WTC11 (cell line): Measurements from ENCODE around the gene USP7. TPM values are rescaled to one million over a fixed set of nuclear protein-coding genes. Genes with fewer than 3 reads are reported as not detected.

Experiments
- ATAC-seq: fragments of 200-7000 bp; cut with Tn5 transposase; 2 replicates; pipeline ENCODE4 v1.10.0; 2021; ENCODE audit warnings: mild to moderate bottlenecking, moderate library complexity
- CTCF ChIA-PET: fragments of 300-600 bp; sonication (Branson Sonifier 250); formaldehyde crosslinking; loops from one replicate; lab custom pipeline; 2021; ENCODE audit warnings: antibody characterized with exemption; lab: Charles Lee
- POLR2A ChIA-PET: fragments of 350-600 bp; sonication (Branson Sonifier 250); formaldehyde crosslinking; loops from one replicate; lab custom pipeline; 2021; ENCODE audit warnings: antibody characterized with exemption; lab: Charles Lee
- DNase-seq: peaks from one replicate; pipeline ENCODE4 v3.0.0; 2021; ENCODE audit warnings: low spot score
- H3K27ac Mint-ChIP-seq: 2 replicates; pipeline ENCODE4 v1.8.0; 2021; ENCODE audit warnings: mixed read lengths
- H3K27me3 Mint-ChIP-seq: 2 replicates; pipeline ENCODE4 v1.8.0; 2021; ENCODE audit warnings: low read depth, mild to moderate bottlenecking, moderate library complexity, mixed read lengths
- H3K36me3 Mint-ChIP-seq: 2 replicates; pipeline ENCODE4 v1.8.0; 2021; ENCODE audit warnings: mixed read lengths
- H3K4me1 Mint-ChIP-seq: 2 replicates; pipeline ENCODE4 v1.8.0; 2022; ENCODE audit warnings: mixed read lengths
- H3K4me3 Mint-ChIP-seq: 2 replicates; pipeline ENCODE4 v1.8.0; 2021; ENCODE audit warnings: mild to moderate bottlenecking, moderate library complexity, mixed read lengths
- H3K9me3 Mint-ChIP-seq: 2 replicates; pipeline ENCODE4 v1.8.0; 2021; ENCODE audit warnings: mixed read lengths
- ATF1 ChIP-seq: sonication (generic); formaldehyde crosslinking; IDR thresholded peaks from 2 replicates; pipeline ENCODE4 v1.8.1; 2023; ENCODE audit warnings: mild to moderate bottlenecking, moderate library complexity, missing genetic modification reagents
- CTCF ChIP-seq: fragments of 200-600 bp; IDR thresholded peaks from 2 replicates; pipeline ENCODE4 v1.8.0; 2022; ENCODE audit warnings: antibody characterized with exemption
- GABPB1 ChIP-seq: sonication (generic); formaldehyde crosslinking; IDR thresholded peaks from 2 replicates; pipeline ENCODE4 v1.8.1; 2023; ENCODE audit warnings: mild to moderate bottlenecking, missing genetic modification reagents
- MYBL2 ChIP-seq: sonication (generic); formaldehyde crosslinking; IDR thresholded peaks from 2 replicates; pipeline ENCODE4 v1.8.1; 2023; ENCODE audit warnings: mild to moderate bottlenecking, moderate library complexity, missing genetic modification reagents
- NFATC4 ChIP-seq: fragments of 250-450 bp; sonication (Bioruptor Pico); IDR thresholded peaks from 2 replicates; pipeline ENCODE4 v1.9.0; 2021; ENCODE audit warnings: mild to moderate bottlenecking
- NFE2L1 ChIP-seq: sonication (generic); formaldehyde crosslinking; IDR thresholded peaks from 2 replicates; pipeline ENCODE4 v1.8.1; 2023; ENCODE audit warnings: missing genetic modification reagents
- NR1H2 ChIP-seq: sonication (generic); formaldehyde crosslinking; IDR thresholded peaks from 2 replicates; pipeline ENCODE4 v1.9.0; 2021; ENCODE audit warnings: mild to moderate bottlenecking, moderate library complexity, missing genetic modification reagents
- NR3C1 ChIP-seq: sonication (generic); formaldehyde crosslinking; conservative IDR thresholded peaks from 2 replicates; pipeline ENCODE4 v1.8.1; 2023; ENCODE audit warnings: low read depth, mild to moderate bottlenecking, missing genetic modification reagents
- OVOL2 ChIP-seq: fragments of 250-450 bp; sonication (Bioruptor Pico); IDR thresholded peaks from 2 replicates; pipeline ENCODE4 v1.9.0; 2021; ENCODE audit warnings: mild to moderate bottlenecking, borderline replicate concordance
- PRRX2 ChIP-seq: fragments of 250-450 bp; sonication (Bioruptor Pico); IDR thresholded peaks from 2 replicates; pipeline ENCODE4 v1.8.0; 2021; ENCODE audit warnings: mild to moderate bottlenecking
- RORB ChIP-seq: fragments of 250-450 bp; sonication (Bioruptor Pico); IDR thresholded peaks from 2 replicates; pipeline ENCODE4 v1.9.0; 2021; ENCODE audit warnings: mild to moderate bottlenecking
- SP1 ChIP-seq: sonication (generic); formaldehyde crosslinking; conservative IDR thresholded peaks from 2 replicates; pipeline ENCODE4 v1.8.1; 2022; ENCODE audit warnings: missing genetic modification reagents
- STAT6 ChIP-seq: sonication (generic); formaldehyde crosslinking; conservative IDR thresholded peaks from 2 replicates; pipeline ENCODE4 v1.8.1; 2023; ENCODE audit warnings: mild to moderate bottlenecking, low read depth, missing genetic modification reagents, moderate library complexity
- TEAD4 ChIP-seq: sonication (generic); formaldehyde crosslinking; IDR thresholded peaks from 2 replicates; pipeline ENCODE4 v1.8.0; 2022; ENCODE audit warnings: mild to moderate bottlenecking, missing genetic modification reagents
- ZMAT4 ChIP-seq: fragments of 250-450 bp; sonication (Bioruptor Pico); IDR thresholded peaks from 2 replicates; pipeline ENCODE4 v1.9.0; 2021; ENCODE audit warnings: mild to moderate bottlenecking
- ZNF219 ChIP-seq: sonication (generic); formaldehyde crosslinking; IDR thresholded peaks from 2 replicates; pipeline ENCODE4 v1.8.0; 2023; ENCODE audit warnings: missing genetic modification reagents, mild to moderate bottlenecking, borderline replicate concordance
- ZNF232 ChIP-seq: sonication (generic); formaldehyde crosslinking; IDR thresholded peaks from 2 replicates; pipeline ENCODE4 v1.8.0; 2022; ENCODE audit warnings: mild to moderate bottlenecking, missing genetic modification reagents
- ZNF317 ChIP-seq: sonication (generic); formaldehyde crosslinking; IDR thresholded peaks from 2 replicates; pipeline ENCODE4 v1.8.1; 2023; ENCODE audit warnings: low read depth, mild to moderate bottlenecking, moderate library complexity, missing genetic modification reagents, borderline replicate concordance
- ZNF512 ChIP-seq: sonication (generic); formaldehyde crosslinking; IDR thresholded peaks from 2 replicates; pipeline ENCODE4 v1.8.1; 2022; ENCODE audit warnings: missing genetic modification reagents, borderline replicate concordance
- ZNF671 ChIP-seq: fragments of 250-450 bp; sonication (Bioruptor Pico); IDR thresholded peaks from 2 replicates; pipeline ENCODE4 v1.8.0; 2021; ENCODE audit warnings: mild to moderate bottlenecking
- total RNA-seq: library from RNA; stranded (reverse); gene quantifications from 3 replicates; pipeline ENCODE4 v1.2.3, GENCODE V29; 2021
- TF ChIP-seq, protein P1 (sequence below): sonication (generic); formaldehyde crosslinking; IDR thresholded peaks from 2 replicates; pipeline ENCODE4 v1.8.0; 2023; ENCODE audit warnings: missing genetic modification reagents, mild to moderate bottlenecking, borderline replicate concordance
- TF ChIP-seq, protein P2 (sequence below): fragments of 250-450 bp; sonication (Bioruptor Pico); IDR thresholded peaks from 2 replicates; pipeline ENCODE4 v2.1.2; 2022; ENCODE audit warnings: mild to moderate bottlenecking, moderate library complexity

USP7 gene
- total RNA-seq, 1 experiment from 2014 or later = 211 TPM

DNA sequence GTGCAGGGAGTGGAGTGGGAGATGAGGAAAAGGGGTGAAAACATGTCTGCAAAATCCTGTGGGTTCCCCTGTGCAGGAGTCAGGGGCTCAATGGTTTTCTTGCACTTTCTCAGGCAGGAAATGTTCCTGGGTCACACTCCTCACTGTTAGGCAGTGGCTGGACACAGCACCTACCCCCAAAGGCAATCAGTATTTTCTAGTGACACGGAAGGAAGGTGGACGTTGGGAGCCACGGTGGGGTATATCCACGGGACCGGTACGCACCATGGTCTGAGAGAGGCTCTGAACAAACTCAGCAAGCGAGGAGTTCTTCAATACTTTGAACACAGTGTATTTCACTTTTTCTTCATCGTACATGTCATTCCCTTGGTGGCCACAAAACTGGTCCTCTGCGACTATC, 60.7 kb downstream of the USP7 start (continued):
- TF ChIP-seq STAT6 (no peak), RORB (CRISPR knock-in tag) (no peak), ZNF219 (CRISPR knock-in tag) (no peak), OVOL2 (CRISPR knock-in tag) (no peak), ZNF317 (CRISPR knock-in tag) (no peak)

- no peak for ATAC-seq
Measured at GRCh38 chr16:8901320-8901861, 62.3 kb downstream of the USP7 start.

More at GRCh38 chr16:8901320-8901861, 62.3 kb downstream of the USP7 start:
- H3K27me3 Mint-ChIP-seq = no peaks in the 10 kb centered on the region
- H3K36me3 Mint-ChIP-seq = peaks cover 93% of the 10 kb centered on the region
- TF ChIP-seq ZNF232 (CRISPR knock-in tag) (no peak), MYBL2 (CRISPR knock-in tag) (no peak), NFATC4 (CRISPR knock-in tag) (no peak), NR3C1 (CRISPR knock-in tag) (no peak), PRRX2 (no peak), TEAD4 (CRISPR knock-in tag) (no peak), SP1 (CRISPR knock-in tag) (no peak), ZNF512 (no peak), CTCF (no peak), NR1H2 (CRISPR knock-in tag) (no peak), ZNF671 (CRISPR knock-in tag) (no peak), ATF1 (CRISPR knock-in tag) (no peak), GABPB1 (CRISPR knock-in tag) (no peak), ZNF219 (CRISPR knock-in tag) (no peak), NFE2L1 (CRISPR knock-in tag) (no peak), ZMAT4 (CRISPR knock-in tag) (no peak)
- TF ChIP-seq, protein P1, sequence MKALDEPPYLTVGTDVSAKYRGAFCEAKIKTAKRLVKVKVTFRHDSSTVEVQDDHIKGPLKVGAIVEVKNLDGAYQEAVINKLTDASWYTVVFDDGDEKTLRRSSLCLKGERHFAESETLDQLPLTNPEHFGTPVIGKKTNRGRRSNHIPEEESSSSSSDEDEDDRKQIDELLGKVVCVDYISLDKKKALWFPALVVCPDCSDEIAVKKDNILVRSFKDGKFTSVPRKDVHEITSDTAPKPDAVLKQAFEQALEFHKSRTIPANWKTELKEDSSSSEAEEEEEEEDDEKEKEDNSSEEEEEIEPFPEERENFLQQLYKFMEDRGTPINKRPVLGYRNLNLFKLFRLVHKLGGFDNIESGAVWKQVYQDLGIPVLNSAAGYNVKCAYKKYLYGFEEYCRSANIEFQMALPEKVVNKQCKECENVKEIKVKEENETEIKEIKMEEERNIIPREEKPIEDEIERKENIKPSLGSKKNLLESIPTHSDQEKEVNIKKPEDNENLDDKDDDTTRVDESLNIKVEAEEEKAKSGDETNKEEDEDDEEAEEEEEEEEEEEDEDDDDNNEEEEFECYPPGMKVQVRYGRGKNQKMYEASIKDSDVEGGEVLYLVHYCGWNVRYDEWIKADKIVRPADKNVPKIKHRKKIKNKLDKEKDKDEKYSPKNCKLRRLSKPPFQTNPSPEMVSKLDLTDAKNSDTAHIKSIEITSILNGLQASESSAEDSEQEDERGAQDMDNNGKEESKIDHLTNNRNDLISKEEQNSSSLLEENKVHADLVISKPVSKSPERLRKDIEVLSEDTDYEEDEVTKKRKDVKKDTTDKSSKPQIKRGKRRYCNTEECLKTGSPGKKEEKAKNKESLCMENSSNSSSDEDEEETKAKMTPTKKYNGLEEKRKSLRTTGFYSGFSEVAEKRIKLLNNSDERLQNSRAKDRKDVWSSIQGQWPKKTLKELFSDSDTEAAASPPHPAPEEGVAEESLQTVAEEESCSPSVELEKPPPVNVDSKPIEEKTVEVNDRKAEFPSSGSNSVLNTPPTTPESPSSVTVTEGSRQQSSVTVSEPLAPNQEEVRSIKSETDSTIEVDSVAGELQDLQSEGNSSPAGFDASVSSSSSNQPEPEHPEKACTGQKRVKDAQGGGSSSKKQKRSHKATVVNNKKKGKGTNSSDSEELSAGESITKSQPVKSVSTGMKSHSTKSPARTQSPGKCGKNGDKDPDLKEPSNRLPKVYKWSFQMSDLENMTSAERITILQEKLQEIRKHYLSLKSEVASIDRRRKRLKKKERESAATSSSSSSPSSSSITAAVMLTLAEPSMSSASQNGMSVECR (CRISPR knock-in tag) = no peak
- TF ChIP-seq, protein P2, sequence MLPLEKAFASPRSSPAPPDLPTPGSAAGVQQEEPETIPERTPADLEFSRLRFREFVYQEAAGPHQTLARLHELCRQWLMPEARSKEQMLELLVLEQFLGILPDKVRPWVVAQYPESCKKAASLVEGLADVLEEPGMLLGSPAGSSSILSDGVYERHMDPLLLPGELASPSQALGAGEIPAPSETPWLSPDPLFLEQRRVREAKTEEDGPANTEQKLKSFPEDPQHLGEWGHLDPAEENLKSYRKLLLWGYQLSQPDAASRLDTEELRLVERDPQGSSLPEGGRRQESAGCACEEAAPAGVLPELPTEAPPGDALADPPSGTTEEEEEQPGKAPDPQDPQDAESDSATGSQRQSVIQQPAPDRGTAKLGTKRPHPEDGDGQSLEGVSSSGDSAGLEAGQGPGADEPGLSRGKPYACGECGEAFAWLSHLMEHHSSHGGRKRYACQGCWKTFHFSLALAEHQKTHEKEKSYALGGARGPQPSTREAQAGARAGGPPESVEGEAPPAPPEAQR = no peak
- no peak for DNase-seq
- no peak overlapping the region for H3K27ac Mint-ChIP-seq
- no peak overlapping the region for H3K4me3 Mint-ChIP-seq
- CTCF ChIA-PET = interaction anchor here (0.6 to 1.6 kb wide), 4 partner anchors 21 to 132 kb away, joined by 3 to 6 read pairs (median 4); no protein-coding TSS in a partner anchor
- H3K9me3 Mint-ChIP-seq = no peaks in the 10 kb centered on the region
- no peaks in the 10 kb centered on the region for H3K4me1 Mint-ChIP-seq
- POLR2A ChIA-PET = no interaction called here
